ENCODE measurements around the gene AK9. TPM values are rescaled to one million over a fixed set of nuclear protein-coding genes. Genes with fewer than 3 reads are reported as not detected.

AK9 gene
- polyA plus RNA-seq, 2 of the 4 experiments (the other 2 are of a cell fraction): 2.2 to 4.7 TPM

DNA sequence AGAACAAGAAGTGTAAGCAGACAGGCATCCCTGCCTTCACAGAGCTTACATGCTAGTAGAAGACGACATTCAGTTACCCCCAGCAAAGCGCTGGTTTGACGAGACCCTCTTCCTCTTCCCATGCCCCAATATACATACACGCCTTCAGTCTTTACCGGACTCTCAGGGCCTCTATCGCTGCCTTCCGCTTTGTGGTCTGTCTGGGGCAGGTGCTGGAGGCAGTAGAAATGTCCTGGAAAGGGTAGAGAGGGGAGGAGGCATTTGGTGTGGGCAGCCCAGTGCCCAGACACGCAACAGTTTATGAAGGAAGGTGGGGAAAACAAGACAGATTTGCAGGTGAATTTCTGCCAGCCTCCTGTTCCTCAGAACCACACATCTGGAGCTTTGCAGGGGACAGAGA, 244.5 kb downstream of the AK9 start (continued):
- TF ChIP-seq, protein P1, sequence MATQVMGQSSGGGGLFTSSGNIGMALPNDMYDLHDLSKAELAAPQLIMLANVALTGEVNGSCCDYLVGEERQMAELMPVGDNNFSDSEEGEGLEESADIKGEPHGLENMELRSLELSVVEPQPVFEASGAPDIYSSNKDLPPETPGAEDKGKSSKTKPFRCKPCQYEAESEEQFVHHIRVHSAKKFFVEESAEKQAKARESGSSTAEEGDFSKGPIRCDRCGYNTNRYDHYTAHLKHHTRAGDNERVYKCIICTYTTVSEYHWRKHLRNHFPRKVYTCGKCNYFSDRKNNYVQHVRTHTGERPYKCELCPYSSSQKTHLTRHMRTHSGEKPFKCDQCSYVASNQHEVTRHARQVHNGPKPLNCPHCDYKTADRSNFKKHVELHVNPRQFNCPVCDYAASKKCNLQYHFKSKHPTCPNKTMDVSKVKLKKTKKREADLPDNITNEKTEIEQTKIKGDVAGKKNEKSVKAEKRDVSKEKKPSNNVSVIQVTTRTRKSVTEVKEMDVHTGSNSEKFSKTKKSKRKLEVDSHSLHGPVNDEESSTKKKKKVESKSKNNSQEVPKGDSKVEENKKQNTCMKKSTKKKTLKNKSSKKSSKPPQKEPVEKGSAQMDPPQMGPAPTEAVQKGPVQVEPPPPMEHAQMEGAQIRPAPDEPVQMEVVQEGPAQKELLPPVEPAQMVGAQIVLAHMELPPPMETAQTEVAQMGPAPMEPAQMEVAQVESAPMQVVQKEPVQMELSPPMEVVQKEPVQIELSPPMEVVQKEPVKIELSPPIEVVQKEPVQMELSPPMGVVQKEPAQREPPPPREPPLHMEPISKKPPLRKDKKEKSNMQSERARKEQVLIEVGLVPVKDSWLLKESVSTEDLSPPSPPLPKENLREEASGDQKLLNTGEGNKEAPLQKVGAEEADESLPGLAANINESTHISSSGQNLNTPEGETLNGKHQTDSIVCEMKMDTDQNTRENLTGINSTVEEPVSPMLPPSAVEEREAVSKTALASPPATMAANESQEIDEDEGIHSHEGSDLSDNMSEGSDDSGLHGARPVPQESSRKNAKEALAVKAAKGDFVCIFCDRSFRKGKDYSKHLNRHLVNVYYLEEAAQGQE (IDR thresholded peaks at IDR 0.05): no peak
- TF ChIP-seq, protein P2, sequence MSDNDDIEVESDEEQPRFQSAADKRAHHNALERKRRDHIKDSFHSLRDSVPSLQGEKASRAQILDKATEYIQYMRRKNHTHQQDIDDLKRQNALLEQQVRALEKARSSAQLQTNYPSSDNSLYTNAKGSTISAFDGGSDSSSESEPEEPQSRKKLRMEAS (IDR thresholded peaks at IDR 0.05): no peak
- TF ChIP-seq HDAC2 (IDR thresholded peaks at IDR 0.05) (no peak), HEYL (CRISPR knock-in tag; IDR thresholded peaks at IDR 0.05) (no peak), HOXA7 (CRISPR knock-in tag; IDR thresholded peaks at IDR 0.05) (no peak), KDM1A (IDR thresholded peaks at IDR 0.05; ENCODE audit: low read depth) (no peak), KDM5A (IDR thresholded peaks at IDR 0.05) (no peak), SREBF2 (IDR thresholded peaks at IDR 0.05) (no peak)
- TF ChIP-seq, protein P3, sequence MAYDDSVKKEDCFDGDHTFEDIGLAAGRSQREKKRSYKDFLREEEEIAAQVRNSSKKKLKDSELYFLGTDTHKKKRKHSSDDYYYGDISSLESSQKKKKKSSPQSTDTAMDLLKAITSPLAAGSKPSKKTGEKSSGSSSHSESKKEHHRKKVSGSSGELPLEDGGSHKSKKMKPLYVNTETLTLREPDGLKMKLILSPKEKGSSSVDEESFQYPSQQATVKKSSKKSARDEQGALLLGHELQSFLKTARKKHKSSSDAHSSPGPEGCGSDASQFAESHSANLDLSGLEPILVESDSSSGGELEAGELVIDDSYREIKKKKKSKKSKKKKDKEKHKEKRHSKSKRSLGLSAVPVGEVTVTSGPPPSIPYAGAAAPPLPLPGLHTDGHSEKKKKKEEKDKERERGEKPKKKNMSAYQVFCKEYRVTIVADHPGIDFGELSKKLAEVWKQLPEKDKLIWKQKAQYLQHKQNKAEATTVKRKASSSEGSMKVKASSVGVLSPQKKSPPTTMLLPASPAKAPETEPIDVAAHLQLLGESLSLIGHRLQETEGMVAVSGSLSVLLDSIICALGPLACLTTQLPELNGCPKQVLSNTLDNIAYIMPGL (CRISPR knock-in tag; IDR thresholded peaks at IDR 0.05; ENCODE audit: borderline replicate concordance): no peak

DNA sequence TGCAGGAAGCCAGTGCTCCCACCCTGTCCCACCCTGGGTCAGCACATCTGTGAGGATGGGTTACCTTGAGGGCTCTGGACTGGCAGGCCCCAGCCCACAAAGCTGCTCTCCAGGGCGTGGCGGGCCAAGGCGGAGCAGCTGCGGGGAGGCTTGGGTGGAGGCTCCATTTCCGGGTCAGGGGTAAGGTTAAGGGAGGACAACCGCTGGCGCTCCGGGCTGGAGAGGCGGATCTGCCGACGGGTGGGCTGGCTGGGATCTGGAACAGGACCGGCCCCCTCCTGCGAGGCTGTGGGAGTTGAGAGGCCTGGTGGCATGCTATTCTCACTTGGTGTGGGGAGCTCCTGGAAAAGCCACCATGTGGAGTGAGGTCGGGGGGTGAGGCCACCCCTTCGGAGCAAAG, 244.9 kb downstream of the AK9 start:
- Histone ChIP-seq H3K4me1 (peaks cover 8% of the 10 kb centered on the region), H3K27ac (no peak overlapping the region), H3K9me3 (no peaks in the 10 kb centered on the region), H3K4me2 (no peak overlapping the region), H3K4me3 (no peak overlapping the region)
- DNase-seq (ENCODE audit: low read depth in 1 of 2, low spot score in 1 of 2) (no peak), FAIRE-seq (no peak), ATAC-seq (no peak)
- 86% methylated on average over 10 of the region's 15 CpGs for WGBS (ENCODE audit: missing lambda C conversion rate)
- POLR2A ChIA-PET: no interaction called here
- CTCF ChIA-PET: interaction anchor here (1.5 to 1.6 kb wide), 2 partner anchors 8 to 258 kb away, joined by 4 to 6 read pairs; no protein-coding TSS in a partner anchor
- no peak for TF ChIP-seq HEYL (CRISPR knock-in tag; IDR thresholded peaks at IDR 0.05)
- no peak for TF ChIP-seq ZC3H11A (IDR thresholded peaks at IDR 0.05)
- no peak for TF ChIP-seq ZNF302 (CRISPR knock-in tag; IDR thresholded peaks at IDR 0.05)
- TF ChIP-seq MYC (IDR thresholded peaks at IDR 0.05; ENCODE audit: borderline replicate concordance, low read length): no peak
- no peak for TF ChIP-seq ESRRA (IDR thresholded peaks at IDR 0.05; ENCODE audit: borderline replicate concordance, low read length)
- no peak for TF ChIP-seq MAZ (IDR thresholded peaks at IDR 0.05; ENCODE audit: borderline replicate concordance, low read depth, low read length)
- no peak for TF ChIP-seq NFE2L2 (conservative IDR thresholded peaks at IDR 0.05; ENCODE audit: low read length)
- no peak for TF ChIP-seq PHF8 (IDR thresholded peaks at IDR 0.05; ENCODE audit: borderline replicate concordance, low read depth)
- no peak for TF ChIP-seq NR3C1 (IDR thresholded peaks at IDR 0.05)
- TF ChIP-seq, protein P4, sequence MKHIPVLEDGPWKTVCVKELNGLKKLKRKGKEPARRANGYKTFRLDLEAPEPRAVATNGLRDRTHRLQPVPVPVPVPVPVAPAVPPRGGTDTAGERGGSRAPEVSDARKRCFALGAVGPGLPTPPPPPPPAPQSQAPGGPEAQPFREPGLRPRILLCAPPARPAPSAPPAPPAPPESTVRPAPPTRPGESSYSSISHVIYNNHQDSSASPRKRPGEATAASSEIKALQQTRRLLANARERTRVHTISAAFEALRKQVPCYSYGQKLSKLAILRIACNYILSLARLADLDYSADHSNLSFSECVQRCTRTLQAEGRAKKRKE (CRISPR knock-in tag; IDR thresholded peaks at IDR 0.05; ENCODE audit: low read depth): no peak
- TF ChIP-seq, protein P5, sequence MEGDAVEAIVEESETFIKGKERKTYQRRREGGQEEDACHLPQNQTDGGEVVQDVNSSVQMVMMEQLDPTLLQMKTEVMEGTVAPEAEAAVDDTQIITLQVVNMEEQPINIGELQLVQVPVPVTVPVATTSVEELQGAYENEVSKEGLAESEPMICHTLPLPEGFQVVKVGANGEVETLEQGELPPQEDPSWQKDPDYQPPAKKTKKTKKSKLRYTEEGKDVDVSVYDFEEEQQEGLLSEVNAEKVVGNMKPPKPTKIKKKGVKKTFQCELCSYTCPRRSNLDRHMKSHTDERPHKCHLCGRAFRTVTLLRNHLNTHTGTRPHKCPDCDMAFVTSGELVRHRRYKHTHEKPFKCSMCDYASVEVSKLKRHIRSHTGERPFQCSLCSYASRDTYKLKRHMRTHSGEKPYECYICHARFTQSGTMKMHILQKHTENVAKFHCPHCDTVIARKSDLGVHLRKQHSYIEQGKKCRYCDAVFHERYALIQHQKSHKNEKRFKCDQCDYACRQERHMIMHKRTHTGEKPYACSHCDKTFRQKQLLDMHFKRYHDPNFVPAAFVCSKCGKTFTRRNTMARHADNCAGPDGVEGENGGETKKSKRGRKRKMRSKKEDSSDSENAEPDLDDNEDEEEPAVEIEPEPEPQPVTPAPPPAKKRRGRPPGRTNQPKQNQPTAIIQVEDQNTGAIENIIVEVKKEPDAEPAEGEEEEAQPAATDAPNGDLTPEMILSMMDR (IDR thresholded peaks at IDR 0.05): no peak
- TF ChIP-seq, protein P6, sequence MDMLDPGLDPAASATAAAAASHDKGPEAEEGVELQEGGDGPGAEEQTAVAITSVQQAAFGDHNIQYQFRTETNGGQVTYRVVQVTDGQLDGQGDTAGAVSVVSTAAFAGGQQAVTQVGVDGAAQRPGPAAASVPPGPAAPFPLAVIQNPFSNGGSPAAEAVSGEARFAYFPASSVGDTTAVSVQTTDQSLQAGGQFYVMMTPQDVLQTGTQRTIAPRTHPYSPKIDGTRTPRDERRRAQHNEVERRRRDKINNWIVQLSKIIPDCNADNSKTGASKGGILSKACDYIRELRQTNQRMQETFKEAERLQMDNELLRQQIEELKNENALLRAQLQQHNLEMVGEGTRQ (IDR thresholded peaks at IDR 0.05): no peak

All from A549 (cell line).